GM21390 (cell line): ENCODE data around the gene CDC42BPG.

Experiments
- ATAC-seq: cut with Tn5 transposase; IDR thresholded peaks from one replicate; pipeline ENCODE4 v1.9.1; 2021; ENCODE audit not compliant: unreplicated experiment

The CDC42BPG gene

GRCh38 chr11:64793271-64794160, 50.9 kb downstream of the CDC42BPG start:
- no peak for ATAC-seq

- ATAC-seq, result no peak
These were observed 52.0 kb downstream of the CDC42BPG start for GRCh38 chr11:64792482-64792881.

GRCh38 chr11:64791781-64792291, 52.6 kb downstream of the CDC42BPG start:
- no peak for ATAC-seq

GRCh38 chr11:64790205-64791095, 54.0 kb downstream of the CDC42BPG start:
- no peak for ATAC-seq

DNA sequence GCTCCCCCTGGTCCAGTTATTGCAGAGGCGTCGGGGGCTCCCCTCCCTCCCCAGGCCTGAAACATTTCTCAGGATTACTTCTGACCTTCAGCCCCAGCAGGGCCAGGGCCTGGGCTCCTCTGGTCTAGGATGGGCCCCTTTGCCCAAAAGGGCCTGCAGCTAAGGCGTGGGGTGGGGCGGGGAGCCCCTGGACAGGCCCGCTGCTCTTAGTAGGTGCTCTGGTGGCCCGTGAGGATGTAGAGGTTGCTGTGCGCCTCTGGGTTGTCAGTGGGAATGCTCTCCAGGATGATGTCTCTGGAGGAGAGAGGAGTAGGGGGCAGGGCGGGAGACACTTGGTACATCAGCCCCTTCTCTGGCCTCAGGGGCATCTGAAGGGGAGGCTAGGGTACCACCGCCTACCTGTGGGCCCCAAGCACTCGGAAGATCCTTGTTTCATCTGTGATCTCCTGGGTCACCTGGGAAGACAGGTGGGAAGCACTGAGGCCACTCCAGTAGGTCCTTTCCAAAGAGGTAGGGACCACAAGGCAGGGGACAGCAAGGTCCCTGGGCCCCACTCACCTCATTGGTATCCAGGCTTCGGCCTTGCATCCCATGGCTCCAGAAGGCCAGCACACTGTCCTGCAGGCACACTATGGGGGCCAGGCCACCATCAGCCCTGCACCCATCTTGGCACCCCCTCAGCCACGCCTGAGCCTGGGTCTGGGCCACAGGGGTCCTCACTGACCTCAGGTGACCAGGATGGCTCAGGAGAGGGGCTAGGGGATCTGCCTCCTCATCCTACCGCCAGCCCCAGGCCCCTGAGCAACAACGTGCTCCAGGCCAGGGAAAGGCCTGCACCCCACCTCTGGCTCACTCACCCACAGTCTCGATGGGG, 54.9 kb downstream of the CDC42BPG start:
- no peak for ATAC-seq

GRCh38 chr11:64788321-64789215, 55.9 kb downstream of the CDC42BPG start:
- no peak for ATAC-seq

DNA sequence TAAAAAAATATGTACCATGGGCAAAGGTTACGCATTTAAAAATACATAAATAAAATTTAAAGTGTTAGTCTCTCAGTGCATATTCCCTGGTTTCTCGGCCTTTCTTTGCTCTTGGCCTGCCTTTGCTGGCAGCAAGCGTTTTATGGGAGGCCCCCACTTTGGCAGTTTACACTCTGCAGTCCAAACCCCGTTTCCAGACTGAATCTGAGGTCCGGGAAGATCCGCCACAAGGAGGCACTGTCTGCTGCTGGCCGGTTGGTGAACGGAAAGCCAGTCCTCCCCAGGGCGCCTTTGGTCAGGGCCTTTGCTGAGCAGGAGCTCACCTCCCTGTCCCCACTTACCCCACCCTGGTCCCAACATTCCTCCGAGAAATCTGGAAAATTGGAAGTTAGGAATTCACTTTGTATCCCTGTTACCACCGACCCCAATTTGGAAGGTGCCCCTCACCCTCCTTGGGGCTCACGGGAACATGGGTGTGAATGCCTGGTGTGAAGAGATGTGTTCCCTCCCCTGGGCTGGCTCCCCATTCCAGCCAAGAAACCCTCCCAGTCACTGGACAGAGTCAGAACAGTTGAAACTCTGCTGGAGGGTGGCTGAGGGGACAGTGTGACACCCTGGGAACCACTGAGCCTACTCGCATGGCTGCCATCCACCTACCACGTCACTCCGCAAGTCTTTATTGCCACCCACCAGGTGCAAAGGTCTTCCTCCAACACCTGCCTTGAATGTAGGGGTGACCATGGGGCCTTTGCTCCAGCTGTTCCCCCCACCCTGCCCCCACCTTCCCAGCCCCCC, 56.7 kb downstream of the CDC42BPG start:
- ATAC-seq, result no peak

DNA sequence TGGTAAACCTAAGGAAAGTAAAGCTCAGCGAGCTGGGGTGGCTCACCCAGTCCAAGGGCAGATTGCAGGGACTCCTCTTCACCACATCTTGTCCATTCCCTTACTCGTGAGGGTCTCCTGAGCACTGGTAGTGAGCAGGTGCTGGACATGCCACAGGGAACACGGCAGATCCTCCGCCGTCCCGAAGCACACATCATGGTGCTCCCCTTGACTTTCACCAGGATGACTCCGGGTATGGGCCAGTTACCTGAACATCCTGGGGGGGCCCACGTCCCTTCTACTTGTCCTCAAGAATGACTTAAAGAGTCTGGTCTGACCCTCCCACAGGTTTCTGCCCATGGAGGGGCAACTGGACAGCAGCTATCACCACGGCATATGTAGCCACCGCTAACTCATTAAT, 58.1 kb downstream of the CDC42BPG start:
- no peak for ATAC-seq

GRCh38 chr11:64784813-64785581, 59.5 kb downstream of the CDC42BPG start:
- no peak for ATAC-seq

GRCh38 chr11:64778473-64779298, 65.8 kb downstream of the CDC42BPG start, which contains the start of gene SF1:
SF1 (minus strand) TSS chr11:64778542; CDS start chr11:64778392, 150 bp downstream.
- ATAC-seq, result peak; percentile 75

GRCh38 chr11:64778223-64778472, 66.3 kb downstream of the CDC42BPG start:
- ATAC-seq, result no peak

DNA sequence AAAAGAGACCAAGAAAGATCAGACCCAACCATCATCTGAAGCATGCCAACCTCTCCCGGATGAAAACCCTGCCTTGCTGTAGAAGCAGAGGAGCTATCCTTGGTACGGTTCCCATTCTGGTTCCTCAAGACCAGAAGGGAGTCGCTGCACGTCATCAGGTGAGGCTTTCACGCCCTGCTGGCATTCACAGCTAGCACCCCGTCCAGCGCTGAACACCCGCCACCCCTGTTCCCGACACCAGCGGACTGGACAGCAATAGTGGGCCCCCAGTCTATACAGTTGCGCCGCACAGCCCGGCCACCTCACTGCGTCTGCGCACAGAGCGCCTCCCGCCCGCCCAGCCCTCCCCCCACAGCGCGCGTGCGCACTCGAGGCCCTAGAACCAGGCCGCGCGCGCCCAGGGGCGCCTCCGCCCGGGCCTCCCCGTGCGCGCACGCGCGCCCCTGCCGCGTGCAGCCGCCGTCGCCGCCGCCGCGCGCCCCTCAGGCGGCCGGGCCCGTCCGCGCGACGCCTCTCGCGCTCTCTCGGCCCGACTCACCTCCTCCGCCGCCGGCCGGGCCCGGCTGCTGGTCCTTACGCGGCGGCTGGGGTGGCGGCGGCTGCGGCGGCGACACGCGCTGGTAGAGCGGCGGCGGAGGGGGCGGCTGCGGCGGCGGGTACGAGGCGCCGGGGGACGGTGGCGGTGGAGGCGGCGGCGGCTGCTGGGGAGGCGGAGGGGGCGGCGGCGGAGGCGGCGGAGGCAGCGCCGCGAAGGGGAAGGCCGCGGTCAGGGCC, 66.8 kb downstream of the CDC42BPG start:
- peak; percentile 9 for ATAC-seq

- no peak for ATAC-seq
These were observed 67.6 kb downstream of the CDC42BPG start for GRCh38 chr11:64776875-64777274.

- no peak for ATAC-seq
These were observed 68.0 kb downstream of the CDC42BPG start for GRCh38 chr11:64776425-64776824.

- ATAC-seq, result no peak
These were observed 70.3 kb downstream of the CDC42BPG start for GRCh38 chr11:64774144-64774543.
